ENCODE results near the gene CTXND1.
A peak's percentile ranks its signal among the peaks of the same experiment; 100 is the strongest.

- TF ChIP-seq CTCF (IDR thresholded peaks at IDR 0.05) = no peak
- TF ChIP-seq POLR2A (IDR thresholded peaks at IDR 0.05) = peak; percentile 16
These were observed 1.2 kb downstream of the CTXND1 start for GRCh38 chr15:80250614-80251427.

All from right lobe of liver (tissue), 4 donors.